WERI-Rb-1 (cell line): ENCODE measurements around the gene NCOA7.

Experiments
- DNase-seq: peaks from one replicate; pipeline ENCODE4 v3.0.0-alpha.2; 2020
- H3K27ac ChIP-seq: fragments of 250-450 bp; sonication (Bioruptor Pico); 2 replicates; pipeline ENCODE4 v1.5.1; 2020; ENCODE audit warnings: mild to moderate bottlenecking, moderate library complexity
- H3K27me3 ChIP-seq: fragments of 250-450 bp; sonication (Bioruptor Pico); 2 replicates; pipeline ENCODE4 v1.5.1; 2021; ENCODE audit warnings: mild to moderate bottlenecking, low read depth, moderate library complexity; ENCODE audit not compliant: insufficient read depth, severe bottlenecking
- H3K36me3 ChIP-seq: fragments of 250-450 bp; sonication (Bioruptor Pico); 2 replicates; pipeline ENCODE4 v1.5.1; 2020; ENCODE audit warnings: mild to moderate bottlenecking, moderate library complexity
- H3K4me3 ChIP-seq: 2 replicates; pipeline ENCODE4 v1.5.1; 2011; ENCODE audit warnings: low read depth, mild to moderate bottlenecking, control low read depth, low read length
- H3K9me3 ChIP-seq: fragments of 250-450 bp; sonication (Bioruptor Pico); 2 replicates; pipeline ENCODE4 v1.5.1; 2021; ENCODE audit warnings: mild to moderate bottlenecking, moderate library complexity; ENCODE audit not compliant: severe bottlenecking
- CTCF ChIP-seq: IDR thresholded peaks from 2 replicates; pipeline ENCODE4 v1.5.1; 2011; ENCODE audit warnings: low read depth, mild to moderate bottlenecking, control low read depth, inconsistent platforms, low read length

The NCOA7 gene

DNA sequence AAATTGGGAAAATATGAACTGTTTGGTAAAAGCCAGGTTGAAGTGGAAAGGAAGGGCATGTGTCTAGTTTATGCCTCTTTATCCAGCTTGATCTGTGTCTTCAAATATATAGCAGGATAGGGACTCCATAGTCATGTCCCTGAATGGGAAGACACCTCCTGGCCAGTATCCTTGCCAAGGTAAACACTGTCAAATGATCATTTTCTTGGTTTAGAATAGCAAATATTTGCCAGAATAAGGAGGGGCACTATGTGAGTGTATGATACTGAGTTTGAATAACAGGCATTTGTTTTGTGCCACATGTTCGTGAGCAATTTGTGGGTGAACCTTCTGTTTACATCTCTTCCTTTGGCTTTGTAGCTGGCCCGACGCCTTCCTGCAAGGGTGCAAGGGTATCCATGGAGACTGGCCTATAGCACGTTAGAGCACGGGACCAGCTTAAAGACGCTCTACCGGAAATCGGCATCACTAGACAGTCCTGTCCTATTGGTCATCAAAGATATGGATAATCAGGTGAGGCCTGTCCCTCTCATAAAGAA lies 131.6 kb downstream of the NCOA7 start:
- no peak for DNase-seq
- Histone ChIP-seq H3K36me3 (no peaks in the 10 kb centered on the region), H3K27me3 (no peaks in the 10 kb centered on the region), H3K4me3 (no peak overlapping the region), H3K9me3 (no peaks in the 10 kb centered on the region), H3K27ac (no peak overlapping the region)
- no peak for TF ChIP-seq CTCF

DNA sequence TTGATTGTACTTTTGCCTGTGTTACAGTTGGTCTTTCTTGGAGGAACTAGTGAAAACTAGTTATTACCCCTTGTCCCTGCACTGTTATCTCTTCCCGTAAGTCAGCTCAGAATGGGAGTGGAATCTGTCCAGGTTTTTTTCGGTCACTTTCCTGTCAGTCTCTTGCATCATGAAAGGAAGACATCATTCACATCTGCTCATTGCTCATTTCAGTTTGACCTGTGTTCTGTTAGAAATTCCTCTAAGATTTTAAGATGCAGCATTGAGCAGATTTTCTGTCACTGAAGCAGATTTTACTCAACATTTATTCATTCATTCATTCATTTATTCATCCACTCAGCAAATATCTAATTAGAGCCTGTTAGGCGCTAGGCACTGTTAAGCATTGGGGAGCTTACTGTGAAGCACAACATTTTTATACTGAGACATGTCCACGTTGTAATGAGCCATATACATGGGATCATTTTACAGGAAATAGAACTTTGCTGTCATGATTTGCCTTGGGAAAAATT lies 132.7 kb downstream of the NCOA7 start:
- Histone ChIP-seq H3K27ac (no peak overlapping the region), H3K9me3 (no peaks in the 10 kb centered on the region), H3K36me3 (no peaks in the 10 kb centered on the region), H3K4me3 (no peak overlapping the region), H3K27me3 (no peaks in the 10 kb centered on the region)
- no peak for TF ChIP-seq CTCF
- no peak for DNase-seq

- no peak overlapping the region for H3K4me3 ChIP-seq
- H3K36me3 ChIP-seq, result no peaks in the 10 kb centered on the region
- no peaks in the 10 kb centered on the region for H3K9me3 ChIP-seq
- TF ChIP-seq CTCF, result no peak
- no peak for DNase-seq
- no peaks in the 10 kb centered on the region for H3K27me3 ChIP-seq
- H3K27ac ChIP-seq, result no peak overlapping the region
Measured at GRCh38 chr6:125924169-125924568, 133.4 kb downstream of the NCOA7 start.

DNA sequence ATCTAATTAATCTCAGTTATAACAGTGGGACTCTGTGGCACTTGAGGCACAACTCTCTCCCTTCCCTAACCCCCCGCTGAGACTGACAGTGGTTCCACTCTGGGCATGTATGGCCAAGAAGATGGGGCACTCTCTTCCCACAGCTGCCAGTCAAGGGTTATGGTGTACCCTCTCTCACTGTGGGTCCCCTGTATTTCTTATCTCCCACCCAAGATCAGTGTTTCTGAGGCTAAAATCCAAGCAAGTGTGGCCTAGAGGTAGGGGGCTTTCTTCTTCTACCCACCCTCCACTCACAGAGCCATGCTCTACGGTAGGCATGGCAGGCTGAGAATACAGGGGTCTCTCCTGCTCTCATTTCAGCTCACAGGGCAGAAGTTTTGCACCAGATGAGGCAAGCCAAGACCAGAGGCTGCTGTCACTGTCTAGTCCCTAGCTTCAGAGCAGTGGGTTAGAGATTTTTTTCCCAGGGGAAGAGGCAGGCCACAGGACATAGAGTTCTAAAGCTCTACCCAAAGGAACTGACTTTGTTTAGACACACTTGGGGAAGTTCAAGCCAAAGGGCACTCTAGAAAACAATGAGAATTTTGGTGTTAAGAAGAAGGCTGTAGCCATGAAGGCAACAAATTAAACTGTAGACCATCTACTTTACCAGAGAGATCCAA lies 134.1 kb downstream of the NCOA7 start:
- Histone ChIP-seq H3K27me3 (no peaks in the 10 kb centered on the region), H3K9me3 (no peaks in the 10 kb centered on the region), H3K27ac (no peak overlapping the region), H3K4me3 (no peak overlapping the region), H3K36me3 (no peaks in the 10 kb centered on the region)
- DNase-seq, result no peak
- no peak for TF ChIP-seq CTCF

DNA sequence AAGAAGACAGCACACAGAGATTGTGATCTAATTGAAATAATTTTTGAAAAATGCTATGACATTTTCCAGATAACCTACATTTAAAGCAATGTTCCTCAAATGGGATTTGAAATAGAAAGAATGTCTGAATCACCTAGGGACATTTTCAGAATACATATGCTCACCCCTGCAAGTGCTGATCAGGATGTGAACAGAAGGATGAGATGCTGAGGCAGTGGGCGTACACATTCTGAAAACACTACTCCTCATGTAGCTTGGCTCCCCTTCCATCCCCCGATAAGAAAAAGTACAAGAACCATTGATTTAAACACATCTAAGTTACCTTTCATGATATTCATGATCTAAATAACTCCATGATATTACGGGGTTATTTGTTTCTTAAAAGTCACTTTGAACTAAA lies 136.0 kb downstream of the NCOA7 start:
- no peaks in the 10 kb centered on the region for H3K36me3 ChIP-seq
- no peak overlapping the region for H3K27ac ChIP-seq
- no peak for DNase-seq
- H3K27me3 ChIP-seq, result no peaks in the 10 kb centered on the region
- no peaks in the 10 kb centered on the region for H3K9me3 ChIP-seq
- no peak overlapping the region for H3K4me3 ChIP-seq
- TF ChIP-seq CTCF, result no peak

GRCh38 chr6:125927761-125928160 lies 137.0 kb downstream of the NCOA7 start:
- no peaks in the 10 kb centered on the region for H3K27me3 ChIP-seq
- TF ChIP-seq CTCF, result no peak
- H3K9me3 ChIP-seq, result no peaks in the 10 kb centered on the region
- H3K27ac ChIP-seq, result no peak overlapping the region
- H3K4me3 ChIP-seq, result no peak overlapping the region
- no peaks in the 10 kb centered on the region for H3K36me3 ChIP-seq
- no peak for DNase-seq
